OCI-LY1 (cell line): ENCODE results near the gene MAD1L1.

Experiments used
- CTCF ChIP-seq: fragments of 200-600 bp; sonication (generic), shearing (Covaris generic); IDR thresholded peaks from 2 replicates; pipeline ENCODE4 v1.5.1; 2017; ENCODE audit warnings: mild to moderate bottlenecking, antibody characterized with exemption, low read length, moderate library complexity, mixed read lengths
- EZH2 ChIP-seq: fragments of 200-600 bp; sonication (generic), shearing (Covaris generic); IDR thresholded peaks from 2 replicates; pipeline ENCODE4 v1.8.0; 2017; ENCODE audit warnings: borderline replicate concordance, mixed run types, mild to moderate bottlenecking, antibody characterized with exemption, low read length, moderate library complexity, mixed read lengths

GRCh38 chr7:1918881-1919525 is 313.7 kb downstream of the MAD1L1 start:
- TF ChIP-seq EZH2, result no peak
- TF ChIP-seq CTCF, result no peak
